Thyroid gland (tissue), 4 donors: Measurements from ENCODE around the gene THRB. TPM values are rescaled to one million over a fixed set of nuclear protein-coding genes. Genes with fewer than 3 reads are reported as not detected.
A peak's percentile ranks its signal among the peaks of the same experiment; 100 is the strongest.

Experiments
- DNase-seq, 2 donors: peaks; one replicate each; pipeline ENCODE4 v3.0.0-alpha.2; 2019
- H3K27ac ChIP-seq, 3 donors: fragments of 200-600 bp; sonication (generic); 1 replicate in 2 of 3; 2 replicates in 1 of 3; pipeline ENCODE4 v1.5.1; 2016 to 2019; ENCODE audit warnings: mild to moderate bottlenecking in 1 of 3, moderate library complexity in 1 of 3
- H3K27me3 ChIP-seq: fragments of 200-600 bp; sonication (generic); one replicate; pipeline ENCODE4 v1.5.1; 2019
- H3K36me3 ChIP-seq, 2 donors: fragments of 200-600 bp; sonication (generic); one replicate each; pipeline ENCODE4 v1.5.1; 2016 to 2019
- H3K4me1 ChIP-seq, 2 donors: fragments of 200-600 bp; sonication (generic); one replicate each; pipeline ENCODE4 v1.5.1; 2017 to 2019
- H3K4me3 ChIP-seq, 3 donors: fragments of 200-600 bp; sonication (generic); replicated peaks in 1 of 3; 1 replicate in 2 of 3; 2 replicates in 1 of 3; pipeline ENCODE4 v1.5.1; 2016; ENCODE audit warnings: mild to moderate bottlenecking in 1 of 3
- H3K9me3 ChIP-seq: fragments of 200-600 bp; sonication (generic); one replicate; pipeline ENCODE4 v1.5.1; 2017
- CTCF ChIP-seq, 6 experiments: fragments of 200-600 bp in 3 of 6; fragments of 450-650 bp in 3 of 6; sonication (generic) in 3 of 6; IDR thresholded peaks; one replicate each; pipeline ENCODE4 v1.5.1; 2016 to 2019; ENCODE audit warnings: antibody characterized with exemption in 6 of 6, mild to moderate bottlenecking in 2 of 6, inconsistent platforms in 1 of 6, moderate library complexity in 1 of 6
- POLR2A ChIP-seq, 2 donors: fragments of 450-650 bp; IDR thresholded peaks; one replicate each; pipeline ENCODE4 v1.6.1; 2017; ENCODE audit warnings: antibody characterized with exemption in 2 of 2, mild to moderate bottlenecking in 2 of 2, moderate library complexity in 1 of 2
- WGBS, 2 donors: methylation state at CpG; one replicate each; pipeline ENCODE4 v1.1.5; 2017; 5-methylcytosine and 5-hydroxymethylcytosine counted together
- intact Hi-C: fragments of 100-400 bp; cut with DNase I; formaldehyde crosslinking; loops from one replicate; pipeline ENCODE4 v1.15.1; 2023
- total RNA-seq, 4 donors: library from RNA; depleted of rRNA; stranded (reverse); fragments of >200 nt; gene quantifications; one replicate each; pipeline ENCODE4 v1.2.3, GENCODE V29; 2016

Gene THRB
- total RNA-seq, 4 donors from 2014 or later = 11.1 to 33.2 (median 13.4) TPM

DNA sequence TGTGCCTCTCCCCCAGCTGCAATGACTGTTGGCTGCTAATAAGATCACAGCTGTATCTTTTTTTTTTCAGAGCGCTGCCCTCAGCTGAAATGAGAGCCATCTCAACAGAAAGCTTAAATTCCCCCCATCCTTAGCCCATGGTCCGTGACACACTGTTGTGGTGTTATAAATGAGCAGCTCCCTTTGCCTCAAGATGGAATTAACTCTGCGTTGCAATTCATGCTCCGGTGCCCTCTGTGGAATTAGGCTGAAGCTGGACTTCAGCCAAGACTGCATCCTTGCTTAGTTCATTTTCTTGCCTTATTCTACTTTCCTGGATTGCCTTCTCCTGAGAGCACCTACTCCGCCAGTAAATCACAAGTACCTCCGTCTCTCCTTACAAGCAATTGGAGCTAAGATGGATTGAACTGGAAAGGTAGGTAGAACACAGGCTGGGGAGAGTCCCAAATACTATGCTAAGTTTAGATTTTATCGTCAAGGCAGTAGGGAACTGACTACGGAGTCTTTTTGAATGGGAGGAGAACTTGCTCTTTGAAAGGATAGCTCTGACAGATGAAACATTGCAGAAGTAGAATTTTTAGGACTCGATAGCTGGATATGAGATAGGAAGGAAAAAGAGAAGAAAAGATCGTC is 39.0 kb upstream of the THRB start:
- Histone ChIP-seq H3K9me3 (no peaks in the 10 kb centered on the region), H3K4me1 (peaks cover 6 to 8% of the 10 kb centered on the region in 2 donors), H3K4me3 (no peak overlapping the region), H3K27ac (no peak overlapping the region), H3K27me3 (no peaks in the 10 kb centered on the region), H3K36me3 (no peaks in the 10 kb centered on the region)
- peak; percentile 58 to 66 for DNase-seq
- TF ChIP-seq CTCF (IDR thresholded peaks at IDR 0.05) (no peak), POLR2A (IDR thresholded peaks at IDR 0.05) (no peak)
- intact Hi-C loops = no loop called here
- WGBS, 2 donors = 37 to 42% methylated on average over 10 of the region's 10 CpGs

- Histone ChIP-seq H3K27ac (no peak overlapping the region), H3K36me3 (no peaks in the 10 kb centered on the region), H3K27me3 (no peaks in the 10 kb centered on the region), H3K9me3 (no peaks in the 10 kb centered on the region), H3K4me3 (no peak overlapping the region), H3K4me1 (no peaks in the 10 kb centered on the region)
- TF ChIP-seq CTCF (IDR thresholded peaks at IDR 0.05) = no peak
- TF ChIP-seq POLR2A (IDR thresholded peaks at IDR 0.05) = no peak
- no peak for DNase-seq
- 82 to 84% methylated on average over 4 of the region's 4 CpGs for WGBS, 2 donors
- intact Hi-C loops = no loop called here
Observed at GRCh38 chr3:24530471-24530870, 35.8 kb upstream of the THRB start.

DNA sequence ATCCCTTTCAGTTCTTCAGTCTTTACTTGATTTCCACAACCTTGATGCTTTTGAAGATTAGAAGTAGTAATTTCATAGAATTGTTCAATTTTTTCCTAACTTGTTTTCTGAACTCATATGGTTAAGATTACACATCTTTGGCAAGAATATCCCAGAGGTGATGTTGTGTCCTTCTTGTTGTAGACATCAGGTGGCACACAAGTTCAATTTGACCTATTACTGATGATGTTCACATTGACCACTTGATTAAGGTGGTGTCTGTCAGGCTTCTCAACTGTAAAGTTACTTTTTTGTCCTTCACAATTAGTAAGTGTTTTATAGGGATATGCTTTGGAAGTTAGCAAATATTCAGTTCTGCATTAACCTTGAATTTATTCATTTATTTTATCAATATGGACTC is 34.6 kb upstream of the THRB start:
- H3K4me3 ChIP-seq = no peak overlapping the region
- H3K36me3 ChIP-seq = no peaks in the 10 kb centered on the region
- intact Hi-C loops = no loop called here
- no peak for TF ChIP-seq POLR2A (IDR thresholded peaks at IDR 0.05)
- no peak for TF ChIP-seq CTCF (IDR thresholded peaks at IDR 0.05)
- H3K27me3 ChIP-seq = no peaks in the 10 kb centered on the region
- no peaks in the 10 kb centered on the region for H3K4me1 ChIP-seq
- DNase-seq = no peak
- no peak overlapping the region for H3K27ac ChIP-seq
- no peaks in the 10 kb centered on the region for H3K9me3 ChIP-seq

DNA sequence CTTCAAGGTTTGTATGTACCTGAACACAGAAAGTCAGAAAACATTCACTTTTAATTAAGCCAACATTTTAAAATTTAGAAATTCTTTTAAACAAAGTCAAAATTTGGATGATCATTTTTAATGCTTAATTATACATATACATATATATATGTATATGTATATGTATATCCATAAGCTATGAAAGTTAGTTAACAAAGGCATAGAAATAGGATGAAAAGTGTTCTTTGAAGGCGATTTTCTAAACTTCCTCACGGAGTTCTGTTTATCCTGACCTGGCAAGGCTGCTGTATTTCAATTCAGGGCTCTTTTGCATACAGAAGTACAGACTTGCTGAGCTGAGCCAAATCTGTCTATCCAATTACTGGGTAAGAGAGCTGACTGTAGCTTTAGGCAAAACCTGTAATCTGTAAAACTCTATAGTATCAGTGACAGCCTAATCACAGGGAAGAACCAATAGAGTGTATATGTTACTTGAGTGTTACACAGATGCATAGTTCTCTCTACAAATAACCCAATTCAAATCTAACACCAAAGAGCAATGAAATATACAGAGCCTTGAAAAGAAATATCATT is 32.1 kb upstream of the THRB start:
- H3K27me3 ChIP-seq = no peaks in the 10 kb centered on the region
- DNase-seq = no peak
- H3K4me3 ChIP-seq = no peak overlapping the region
- peaks cover 0 to 4% of the 10 kb centered on the region in 2 donors for H3K4me1 ChIP-seq
- 24 to 33% methylated on average over 2 of the region's 2 CpGs for WGBS, 2 donors
- intact Hi-C loops = no loop called here
- H3K9me3 ChIP-seq = no peaks in the 10 kb centered on the region
- no peaks in the 10 kb centered on the region for H3K36me3 ChIP-seq
- no peak for TF ChIP-seq POLR2A (IDR thresholded peaks at IDR 0.05)
- H3K27ac ChIP-seq = no peak overlapping the region

GRCh38 chr3:24525557-24525956 is 30.9 kb upstream of the THRB start:
- no peak for DNase-seq
- H3K9me3 ChIP-seq = no peaks in the 10 kb centered on the region
- H3K27ac ChIP-seq = no peak overlapping the region
- no peak overlapping the region for H3K4me3 ChIP-seq
- no peaks in the 10 kb centered on the region for H3K27me3 ChIP-seq
- TF ChIP-seq POLR2A (IDR thresholded peaks at IDR 0.05) = no peak
- no peak for TF ChIP-seq CTCF (IDR thresholded peaks at IDR 0.05)
- H3K4me1 ChIP-seq = peaks cover 0 to 4% of the 10 kb centered on the region in 2 donors
- H3K36me3 ChIP-seq = no peaks in the 10 kb centered on the region
- intact Hi-C loops = no loop called here
- 88 to 100% methylated on average over 1 of the region's 1 CpG for WGBS, 2 donors
